HUES64 (cell line): ENCODE results near the gene BACH2.

Source experiments
- H3K27ac ChIP-seq: 2 replicates; pipeline ENCODE4 v1.7.0; 2013; ENCODE audit warnings: low read depth, low read length, inconsistent platforms
- H3K27me3 ChIP-seq: 2 replicates; pipeline ENCODE4 v1.6.1; 2013; ENCODE audit warnings: mild to moderate bottlenecking, low read length; ENCODE audit not compliant: insufficient read depth
- H3K36me3 ChIP-seq: 2 replicates; pipeline ENCODE4 v1.6.1; 2013; ENCODE audit warnings: mild to moderate bottlenecking, low read length; ENCODE audit not compliant: insufficient read depth
- H3K4me1 ChIP-seq: 2 replicates; pipeline ENCODE4 v1.6.1; 2013; ENCODE audit warnings: mild to moderate bottlenecking, low read length, moderate library complexity; ENCODE audit not compliant: insufficient read depth
- H3K4me3 ChIP-seq: 2 replicates; pipeline ENCODE4 v1.5.1; 2013; ENCODE audit warnings: mild to moderate bottlenecking, low read length, moderate library complexity
- H3K9ac ChIP-seq: 2 replicates; pipeline ENCODE4 v1.6.1; 2013; ENCODE audit warnings: mild to moderate bottlenecking, low read depth, low read length
- H3K9me3 ChIP-seq: 2 replicates; pipeline ENCODE4 v1.6.1; 2013; ENCODE audit warnings: low read depth, low read length; ENCODE audit not compliant: insufficient read depth
- WGBS: fragments of 150-250, 120-280 bp; methylation state at CpG from one replicate; pipeline ENCODE4 v1.1.7; 2013; ENCODE audit warnings: missing lambda C conversion rate; 5-methylcytosine and 5-hydroxymethylcytosine counted together

BACH2 gene

GRCh38 chr6:89984926-89985750, 311.5 kb downstream of the BACH2 start:
- Histone ChIP-seq H3K4me3 (no peak overlapping the region), H3K27me3 (no peaks in the 10 kb centered on the region), H3K9me3 (no peaks in the 10 kb centered on the region), H3K36me3 (no peaks in the 10 kb centered on the region), H3K9ac (peak overlapping the region; percentile 61; the same call in 1 of the 2 replicates), H3K4me1 (peaks cover 13% of the 10 kb centered on the region), H3K27ac (no peak overlapping the region; the same call in 1 of the 2 replicates)
- WGBS, result 88% methylated on average over 12 of the region's 12 CpGs

- Histone ChIP-seq H3K36me3 (no peaks in the 10 kb centered on the region), H3K9ac (no peak overlapping the region), H3K27ac (no peak overlapping the region), H3K9me3 (no peaks in the 10 kb centered on the region), H3K4me1 (peaks cover 19% of the 10 kb centered on the region), H3K27me3 (no peaks in the 10 kb centered on the region), H3K4me3 (no peak overlapping the region)
Measured at GRCh38 chr6:89980353-89980752, 316.3 kb downstream of the BACH2 start.

GRCh38 chr6:89979481-89980119, 317.0 kb downstream of the BACH2 start:
- WGBS, result 93% methylated on average over 6 of the region's 6 CpGs
- Histone ChIP-seq H3K4me3 (no peak overlapping the region), H3K9me3 (no peaks in the 10 kb centered on the region), H3K9ac (no peak overlapping the region), H3K36me3 (no peaks in the 10 kb centered on the region), H3K4me1 (peaks cover 19% of the 10 kb centered on the region), H3K27ac (no peak overlapping the region), H3K27me3 (no peaks in the 10 kb centered on the region)

GRCh38 chr6:89978749-89979145, 317.9 kb downstream of the BACH2 start:
- H3K9ac ChIP-seq, result no peak overlapping the region
- H3K27ac ChIP-seq, result no peak overlapping the region
- no peaks in the 10 kb centered on the region for H3K36me3 ChIP-seq
- WGBS, result 63% methylated on average over 3 of the region's 5 CpGs
- H3K9me3 ChIP-seq, result no peaks in the 10 kb centered on the region
- peaks cover 19% of the 10 kb centered on the region for H3K4me1 ChIP-seq
- no peak overlapping the region for H3K4me3 ChIP-seq
- H3K27me3 ChIP-seq, result no peaks in the 10 kb centered on the region

- no peak overlapping the region for H3K9ac ChIP-seq
- H3K36me3 ChIP-seq, result no peaks in the 10 kb centered on the region
- no peaks in the 10 kb centered on the region for H3K9me3 ChIP-seq
- no peaks in the 10 kb centered on the region for H3K27me3 ChIP-seq
- WGBS, result 95% methylated on average over 8 of the region's 8 CpGs
- no peak overlapping the region for H3K4me3 ChIP-seq
- H3K27ac ChIP-seq, result no peak overlapping the region
- peaks cover 19% of the 10 kb centered on the region for H3K4me1 ChIP-seq
Measured at GRCh38 chr6:89977808-89978748, 318.6 kb downstream of the BACH2 start.

- Histone ChIP-seq H3K4me1 (peaks cover 19% of the 10 kb centered on the region), H3K4me3 (no peak overlapping the region), H3K36me3 (no peaks in the 10 kb centered on the region), H3K27me3 (no peaks in the 10 kb centered on the region), H3K9ac (no peak overlapping the region), H3K9me3 (no peaks in the 10 kb centered on the region), H3K27ac (no peak overlapping the region)
- WGBS, result 95% methylated on average over 3 of the region's 3 CpGs
Measured at GRCh38 chr6:89976694-89977020, 320.0 kb downstream of the BACH2 start.

- Histone ChIP-seq H3K36me3 (no peaks in the 10 kb centered on the region), H3K4me3 (no peak overlapping the region), H3K27me3 (no peaks in the 10 kb centered on the region), H3K27ac (no peak overlapping the region), H3K9ac (no peak overlapping the region), H3K4me1 (peaks cover 19% of the 10 kb centered on the region), H3K9me3 (no peaks in the 10 kb centered on the region)
- 87% methylated on average over 12 of the region's 12 CpGs for WGBS
Measured at GRCh38 chr6:89975991-89976693, 320.5 kb downstream of the BACH2 start.

- Histone ChIP-seq H3K9me3 (no peaks in the 10 kb centered on the region), H3K9ac (no peak overlapping the region), H3K27ac (no peak overlapping the region), H3K27me3 (no peaks in the 10 kb centered on the region), H3K36me3 (no peaks in the 10 kb centered on the region), H3K4me3 (no peak overlapping the region), H3K4me1 (peaks cover 19% of the 10 kb centered on the region)
- WGBS, result 100% methylated on average over 1 of the region's 1 CpG
Measured at GRCh38 chr6:89975366-89975765, 321.3 kb downstream of the BACH2 start.

GRCh38 chr6:89974834-89975233, 321.8 kb downstream of the BACH2 start:
- Histone ChIP-seq H3K27ac (no peak overlapping the region), H3K9me3 (no peaks in the 10 kb centered on the region), H3K4me3 (no peak overlapping the region), H3K4me1 (peaks cover 19% of the 10 kb centered on the region), H3K27me3 (no peaks in the 10 kb centered on the region), H3K36me3 (no peaks in the 10 kb centered on the region), H3K9ac (no peak overlapping the region)
- WGBS, result 94% methylated on average over 3 of the region's 3 CpGs

- Histone ChIP-seq H3K27me3 (no peaks in the 10 kb centered on the region), H3K27ac (no peak overlapping the region), H3K4me1 (peaks cover 7% of the 10 kb centered on the region; the same call in 1 of the 2 replicates), H3K36me3 (no peaks in the 10 kb centered on the region), H3K9me3 (no peaks in the 10 kb centered on the region), H3K4me3 (no peak overlapping the region), H3K9ac (no peak overlapping the region)
- 92% methylated on average over 9 of the region's 9 CpGs for WGBS
Measured at GRCh38 chr6:89972025-89972381, 324.6 kb downstream of the BACH2 start.
